ENCODE results near the gene SGIP1.
"Not testable (repeated sequence)": the region's sequence is repeated elsewhere in the genome, so short reads cannot be mapped to it uniquely, and the experiment has no call there.

Gene SGIP1

GRCh38 chr1:66686406-66686805, 152.5 kb downstream of the SGIP1 start:
- DNase-seq = no peak

DNA sequence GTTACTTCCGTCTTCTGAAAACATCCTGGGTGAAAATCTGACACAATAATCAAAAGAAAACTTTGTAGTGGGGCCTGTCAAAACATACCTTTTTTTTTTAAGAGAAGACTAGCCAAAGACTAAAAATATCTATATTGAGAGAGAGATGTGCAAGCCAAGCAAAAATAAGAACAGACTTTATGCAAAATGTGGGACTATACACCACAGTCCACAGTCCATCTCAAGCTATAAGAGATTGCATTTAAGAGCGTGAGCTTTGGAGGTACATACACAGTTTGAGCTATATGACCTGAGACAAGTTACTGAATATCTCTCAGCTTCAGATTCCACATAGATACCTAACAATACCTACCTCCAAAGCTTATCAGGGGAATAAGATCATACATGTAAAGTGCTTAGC, 153.4 kb downstream of the SGIP1 start:
- DNase-seq = no peak

DNA sequence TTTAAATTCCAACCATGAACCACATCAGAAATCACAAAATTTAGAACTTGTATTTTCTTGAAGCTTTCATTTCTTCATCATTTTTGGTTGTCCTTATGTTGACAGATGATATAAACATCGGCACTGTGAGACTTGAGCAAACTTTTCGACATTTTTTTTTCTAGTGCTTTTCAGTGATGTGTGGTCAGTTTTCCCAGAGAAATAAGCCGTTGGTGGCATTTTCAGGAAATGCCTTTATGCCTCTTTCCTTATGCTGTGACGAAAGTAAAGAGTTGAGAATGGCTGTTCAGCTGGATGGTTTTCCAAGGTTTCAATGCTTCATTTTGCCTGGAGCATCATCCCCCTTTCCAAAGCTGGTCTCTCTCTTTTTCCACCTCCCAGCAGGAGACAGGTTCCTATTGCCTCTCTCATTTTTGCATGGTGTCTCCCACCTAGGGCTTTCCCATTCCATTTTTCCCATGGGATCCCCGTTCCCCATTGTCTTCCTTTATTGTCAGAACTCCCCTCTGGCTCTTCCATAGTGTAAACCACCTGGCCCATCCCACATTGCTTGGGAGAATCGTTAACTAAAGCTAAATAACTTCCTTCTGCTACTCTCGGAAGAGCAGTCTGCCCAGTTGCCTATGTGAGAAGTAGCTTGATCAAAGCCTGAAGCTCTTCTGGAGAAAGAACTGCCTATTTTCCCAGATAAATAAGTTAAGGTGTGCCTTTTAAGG, 156.9 kb downstream of the SGIP1 start:
- DNase-seq = no peak

- no peak for DNase-seq
Observed at GRCh38 chr1:66692681-66693080, 158.7 kb downstream of the SGIP1 start.

GRCh38 chr1:66693856-66694255, 159.9 kb downstream of the SGIP1 start:
- no peak for DNase-seq

DNA sequence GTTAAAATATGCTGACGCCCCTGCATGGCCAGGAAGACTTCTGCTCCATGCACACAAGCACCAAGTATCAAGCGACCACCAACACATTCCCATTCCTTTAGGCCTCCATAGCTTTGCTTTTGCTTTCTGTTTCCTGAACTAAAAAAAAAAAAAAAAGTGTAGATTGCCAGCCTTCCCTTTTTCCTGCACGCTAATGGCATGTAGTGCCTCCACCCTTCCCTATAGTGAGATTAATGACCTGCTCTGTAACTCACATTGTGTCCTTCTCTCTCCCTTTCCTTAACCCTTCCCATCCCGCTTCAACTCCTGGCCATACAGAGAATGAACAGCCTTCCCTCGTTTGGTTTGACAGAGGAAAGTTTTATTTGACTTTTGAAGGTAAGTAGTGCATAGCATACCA, 161.2 kb downstream of the SGIP1 start:
- no peak for DNase-seq

GRCh38 chr1:66696771-66697170, 162.8 kb downstream of the SGIP1 start:
- no peak for DNase-seq

GRCh38 chr1:66699213-66699612, 165.3 kb downstream of the SGIP1 start:
- no peak for DNase-seq

- DNase-seq = no peak
Observed at GRCh38 chr1:66704177-66704875, 170.4 kb downstream of the SGIP1 start.

DNA sequence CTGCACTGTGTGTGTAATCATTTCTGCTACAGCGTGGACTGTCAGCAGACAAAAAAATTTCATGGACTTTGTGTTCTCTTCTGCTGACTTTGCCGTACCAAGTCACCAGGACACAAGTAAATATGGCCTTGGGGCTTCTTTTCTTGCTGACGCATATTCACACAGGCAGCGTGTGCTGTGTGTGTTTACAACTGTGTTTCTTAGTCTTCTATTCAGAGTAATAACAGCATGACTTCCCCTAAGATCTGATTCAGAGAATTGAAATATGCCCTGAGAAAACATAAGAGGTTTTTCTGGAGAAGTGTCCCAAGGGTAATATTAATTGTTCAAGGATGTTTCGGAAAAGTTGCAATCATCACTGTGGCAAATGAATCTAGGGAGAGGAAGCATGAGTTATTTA, 171.2 kb downstream of the SGIP1 start:
- DNase-seq = no peak

GRCh38 chr1:66711420-66711819, 177.5 kb downstream of the SGIP1 start:
- no peak for DNase-seq

DNA sequence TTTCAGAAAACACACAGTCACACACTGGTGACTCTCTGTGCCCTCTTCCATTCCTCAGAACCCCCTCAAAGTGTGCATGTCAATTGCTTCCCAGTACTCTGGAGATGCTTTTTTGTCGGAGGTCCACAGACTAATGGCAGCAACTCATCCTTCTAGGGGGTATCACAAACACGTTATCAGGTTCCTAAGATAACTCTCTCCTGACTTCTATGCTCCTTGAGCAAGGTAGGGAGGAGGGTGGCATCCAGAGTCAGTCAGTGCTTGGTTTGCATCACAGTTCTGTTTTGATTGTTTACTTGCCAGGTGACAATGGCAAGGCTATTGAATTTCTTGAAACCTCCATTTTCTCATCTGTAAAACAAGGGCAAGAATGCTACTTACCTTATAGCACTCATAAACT, 178.9 kb downstream of the SGIP1 start:
- DNase-seq = no peak

DNA sequence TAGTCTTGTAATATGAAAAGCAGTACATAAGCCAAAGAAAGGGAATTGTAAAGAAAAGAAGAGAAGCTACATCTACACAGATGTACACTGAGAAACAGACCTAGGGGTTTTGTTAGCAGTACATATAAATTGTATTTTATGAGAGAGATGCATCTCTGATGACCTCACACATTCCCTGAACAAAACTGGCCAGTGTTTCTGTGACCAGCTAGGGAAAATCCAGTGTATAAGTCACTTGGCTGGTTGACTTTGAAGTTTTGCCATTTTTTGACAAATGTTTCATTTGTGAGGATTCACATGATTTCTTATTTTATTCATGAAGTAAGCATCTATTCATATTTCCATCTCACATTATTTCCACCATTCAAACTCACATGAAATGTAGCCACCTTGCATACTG, 190.0 kb downstream of the SGIP1 start:
- no peak for DNase-seq

DNA sequence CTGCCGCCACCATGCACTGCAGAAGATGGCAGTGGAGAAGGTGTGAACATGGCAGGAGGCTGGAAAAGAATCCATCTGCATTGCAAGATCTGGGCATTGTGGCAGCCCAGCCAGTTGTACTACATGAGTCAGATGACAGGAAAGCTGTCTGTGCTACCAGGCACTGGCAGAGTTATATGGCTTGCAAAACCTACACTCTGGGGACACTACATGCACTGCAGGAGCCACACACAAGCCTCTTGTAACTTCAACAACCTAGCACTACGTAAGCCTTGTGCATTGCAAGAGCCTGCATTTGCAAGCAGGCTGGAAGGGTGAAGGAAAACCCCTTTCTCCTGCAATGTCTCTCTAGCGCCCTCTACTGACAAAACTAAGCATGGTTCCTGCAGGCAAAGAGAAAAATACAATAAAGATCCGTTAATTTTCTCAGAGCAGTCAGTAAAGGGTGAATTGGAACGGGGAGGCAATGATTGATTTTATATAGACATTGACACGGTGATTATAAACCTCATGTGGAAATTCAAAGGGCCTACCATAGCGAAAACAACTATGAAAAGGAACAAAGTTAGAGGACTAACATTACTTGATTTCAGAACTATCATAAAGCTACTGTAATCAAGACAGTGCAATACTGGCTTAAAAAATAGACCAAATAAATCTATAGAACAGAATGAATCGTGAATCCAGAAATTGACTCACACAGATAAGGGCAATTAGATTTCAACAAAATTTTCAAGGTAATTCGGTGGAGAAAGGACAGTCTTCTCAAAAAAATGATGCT, 192.1 kb downstream of the SGIP1 start:
- peak; percentile 39 for DNase-seq

- DNase-seq = no peak
Observed at GRCh38 chr1:66728021-66728420, 194.1 kb downstream of the SGIP1 start.

DNA sequence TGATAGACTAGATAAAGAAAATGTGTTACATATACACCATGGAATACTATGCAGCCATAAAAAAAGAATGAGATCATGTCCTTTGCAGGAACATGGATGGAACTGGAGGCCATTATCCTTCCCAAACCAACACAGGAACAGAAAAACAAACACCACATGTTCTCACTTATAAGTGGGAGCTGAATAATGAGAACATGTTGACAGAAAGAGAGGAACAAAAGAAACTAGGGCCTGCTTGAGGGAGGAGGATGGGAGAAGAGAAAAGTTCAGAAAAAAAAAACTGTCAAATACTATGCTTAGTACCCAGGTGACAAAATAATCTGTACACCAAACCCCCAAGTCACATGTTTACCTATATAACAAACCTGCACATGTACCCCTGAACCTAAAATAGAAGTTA, 194.8 kb downstream of the SGIP1 start:
- DNase-seq = not testable (repeated sequence)

GRCh38 chr1:66729119-66729518, 195.2 kb downstream of the SGIP1 start:
- DNase-seq = no peak

GRCh38 chr1:66729523-66729922, 195.6 kb downstream of the SGIP1 start:
- no peak for DNase-seq

GRCh38 chr1:66730462-66730861, 196.5 kb downstream of the SGIP1 start:
- no peak for DNase-seq

DNA sequence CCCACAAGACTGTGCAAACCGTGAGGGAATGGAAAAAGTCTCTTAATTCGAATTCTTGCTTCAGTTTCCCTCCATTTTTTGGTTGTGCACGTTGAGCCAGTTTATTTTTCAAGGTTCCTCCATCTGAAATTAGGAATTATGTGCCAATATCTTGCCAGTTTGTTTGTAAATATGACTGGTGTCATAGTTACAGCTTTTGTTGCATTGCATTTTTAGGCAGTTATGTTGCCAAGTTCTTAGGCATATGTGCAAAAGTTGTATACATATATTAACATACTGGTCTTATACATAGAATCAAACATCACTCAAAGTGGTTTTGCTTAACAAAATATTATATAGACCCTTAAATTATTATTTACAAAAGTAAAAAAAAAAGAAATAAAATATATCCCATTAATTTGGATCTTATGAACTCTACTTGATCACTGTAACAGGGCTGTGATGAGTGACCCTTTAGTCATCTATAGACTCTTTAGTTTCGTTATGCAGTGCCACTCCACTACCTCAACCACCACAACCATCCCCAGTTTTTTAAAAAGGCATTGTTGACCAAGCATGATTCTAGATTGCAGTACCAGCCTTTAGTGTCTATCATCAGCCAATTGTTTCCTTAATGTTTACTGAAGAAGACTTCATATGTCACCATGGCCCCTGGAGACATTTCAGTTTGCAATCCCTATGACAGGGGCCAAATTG, 197.4 kb downstream of the SGIP1 start:
- no peak for DNase-seq

- DNase-seq = no peak
Observed at GRCh38 chr1:66732407-66733166, 198.6 kb downstream of the SGIP1 start.

- no peak for DNase-seq
Observed at GRCh38 chr1:66733348-66734017, 199.5 kb downstream of the SGIP1 start.
